ENCODE results near the gene BRD1.

The BRD1 gene

GRCh38 chr22:49827853-49828598 lies at the start of gene BRD1:
TSS of gene BRD1 (minus strand) at chr22:49827873. CDS start at chr22:49824317, 3,556 bp downstream.
- peak; percentile 69 for DNase-seq (ENCODE audit: low read depth)

DNA sequence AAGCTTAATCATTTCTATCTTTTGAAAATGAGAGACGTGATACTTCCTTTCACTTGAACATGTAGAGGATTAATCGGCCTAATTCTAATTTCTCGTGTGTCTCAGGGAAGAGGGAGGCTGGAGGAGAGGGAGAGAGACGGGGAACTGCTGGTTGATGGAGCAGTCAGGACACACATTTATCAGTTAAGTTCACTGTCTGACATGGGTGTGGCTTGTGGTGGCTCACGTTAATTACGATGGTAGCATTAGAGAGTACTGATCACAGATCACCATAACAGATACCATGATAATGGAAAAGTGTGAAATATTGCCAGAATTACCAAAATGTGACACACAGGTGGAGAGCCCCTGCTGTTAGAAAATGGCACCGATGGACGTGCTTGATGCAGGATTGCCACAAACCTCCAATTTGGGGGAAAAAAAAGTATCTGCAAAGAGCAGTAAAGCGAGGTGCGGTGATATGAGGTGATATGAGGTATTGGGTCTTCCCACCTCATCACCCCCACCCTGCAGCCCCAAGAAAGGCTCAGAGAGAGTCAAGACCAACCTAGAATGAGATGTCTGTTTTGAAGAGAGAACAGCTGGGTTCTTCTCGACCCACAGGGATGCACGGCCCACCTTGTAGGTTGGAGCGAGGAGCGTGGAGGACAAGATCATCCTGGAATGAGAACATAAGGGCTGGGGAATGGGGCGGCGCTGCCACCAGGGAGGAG lies 45.7 kb upstream of the BRD1 start:
- no peak for DNase-seq (ENCODE audit: low read depth)

DNA sequence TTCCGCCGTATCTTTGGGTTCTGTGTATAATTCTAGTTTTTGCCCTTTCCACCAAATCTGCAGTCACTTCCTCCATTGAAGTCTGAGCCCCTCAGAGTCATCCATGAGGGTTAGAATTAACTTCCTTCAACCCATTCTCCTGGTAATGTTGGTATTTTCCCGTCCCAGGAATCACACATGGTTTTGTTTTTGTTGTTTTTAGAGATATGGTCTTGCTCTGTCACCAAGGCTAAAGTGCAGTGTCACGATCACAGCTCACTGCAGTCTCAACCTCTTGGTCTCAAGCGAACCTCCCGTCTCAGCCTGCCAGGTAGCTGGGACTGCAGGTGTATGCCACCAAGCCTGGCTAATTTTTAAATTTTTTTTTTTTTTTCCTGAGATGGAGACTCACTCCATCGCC lies 44.7 kb upstream of the BRD1 start:
- DNase-seq (ENCODE audit: low read depth): no peak

- DNase-seq (ENCODE audit: low read depth): no peak
Measured at GRCh38 chr22:49871482-49871881, 43.8 kb upstream of the BRD1 start.

- no peak for DNase-seq (ENCODE audit: low read depth)
Measured at GRCh38 chr22:49869845-49870712, 42.4 kb upstream of the BRD1 start.

GRCh38 chr22:49869086-49869830 lies 41.6 kb upstream of the BRD1 start:
- no peak for DNase-seq (ENCODE audit: low read depth)

DNA sequence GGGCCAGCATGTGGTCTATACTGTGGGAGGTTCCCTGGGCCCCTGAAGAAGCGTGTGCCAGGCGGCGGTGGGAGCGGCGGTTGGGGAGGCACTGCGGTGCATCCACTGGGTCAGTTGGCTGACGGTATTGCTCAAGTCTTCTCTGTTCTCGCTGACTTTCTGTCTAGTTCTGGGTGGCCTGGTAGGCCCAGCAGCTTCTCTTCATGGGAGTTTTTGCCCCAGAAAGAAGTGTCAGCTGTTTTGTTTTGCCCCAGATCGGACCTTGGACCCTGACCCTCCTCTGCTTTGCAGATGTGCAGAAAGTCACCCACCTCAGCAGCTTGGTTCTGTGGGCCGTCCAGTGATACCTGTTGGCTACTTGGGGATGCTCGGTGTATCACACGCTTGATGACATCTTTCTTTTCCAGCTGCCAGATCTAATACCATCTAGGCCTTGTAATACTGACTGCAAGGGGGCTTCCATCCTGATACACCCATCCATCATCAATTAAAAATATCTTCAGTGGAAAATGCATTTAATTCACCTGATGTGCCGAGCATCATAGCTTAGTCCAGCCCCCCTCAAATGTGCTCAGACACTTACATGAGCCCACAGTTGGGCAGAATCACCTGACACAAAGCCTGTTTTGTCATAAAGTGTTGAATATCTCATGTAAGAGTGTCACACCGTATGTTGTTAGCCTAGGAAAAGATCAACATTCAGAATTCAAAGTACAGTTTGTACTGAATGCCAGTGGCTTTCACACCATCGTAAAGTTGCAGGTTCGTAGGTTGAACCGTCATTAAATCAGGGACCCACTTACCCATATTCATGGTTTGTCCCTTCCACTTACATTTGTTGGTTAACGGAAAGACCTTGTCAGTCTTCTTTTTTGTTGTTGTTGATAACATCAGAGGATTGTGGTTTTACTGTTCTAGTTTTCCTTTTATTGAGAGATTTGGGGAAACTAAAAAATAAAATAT lies 39.9 kb upstream of the BRD1 start:
- no peak for DNase-seq (ENCODE audit: low read depth)

DNA sequence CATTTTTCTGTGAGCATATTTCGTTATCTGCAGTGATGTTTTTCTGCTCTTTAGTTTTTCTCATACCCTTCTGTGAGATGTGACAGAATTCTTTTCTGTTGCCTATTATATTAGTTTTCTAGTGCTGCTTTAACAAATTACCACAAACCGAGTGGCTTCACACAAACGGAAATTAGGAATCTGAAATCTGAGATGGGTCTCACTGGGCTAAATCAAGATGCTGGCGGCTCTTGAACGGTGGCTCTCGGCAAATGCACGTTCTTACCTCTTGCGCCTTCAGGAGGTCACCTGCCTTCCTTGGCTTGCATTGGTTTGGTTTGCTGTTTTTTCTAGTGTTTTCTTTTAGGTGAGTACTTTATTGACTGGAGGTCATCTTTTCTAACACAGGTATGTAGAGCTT lies 39.0 kb upstream of the BRD1 start:
- no peak for DNase-seq (ENCODE audit: low read depth)

DNA sequence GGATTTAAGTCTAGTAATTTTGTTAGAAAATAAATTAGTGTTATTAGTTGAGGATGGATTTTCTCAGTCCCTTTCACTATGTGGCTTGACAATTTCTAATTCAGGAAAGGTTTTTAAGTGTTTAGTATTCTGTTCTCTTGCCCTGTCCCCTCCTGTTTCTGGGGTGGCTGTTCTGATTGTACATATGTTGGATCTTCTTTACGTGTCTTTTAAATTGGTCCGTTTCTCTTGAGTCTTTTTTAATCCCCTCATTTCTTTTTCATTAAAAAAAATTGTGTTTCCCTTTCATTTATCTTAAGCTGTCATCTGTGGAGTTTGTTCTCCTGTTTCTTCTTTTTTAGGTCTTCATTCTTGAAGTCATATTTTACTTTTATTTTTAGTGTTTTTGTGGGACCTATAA lies 38.5 kb upstream of the BRD1 start:
- no peak for DNase-seq (ENCODE audit: low read depth)

GRCh38 chr22:49865156-49865555 lies 37.5 kb upstream of the BRD1 start:
- no peak for DNase-seq (ENCODE audit: low read depth)

- no peak for DNase-seq (ENCODE audit: low read depth)
Measured at GRCh38 chr22:49863931-49864330, 36.3 kb upstream of the BRD1 start.

- DNase-seq (ENCODE audit: low read depth): no peak
Measured at GRCh38 chr22:49862496-49862776, 34.8 kb upstream of the BRD1 start.

GRCh38 chr22:49861642-49862495 lies 34.2 kb upstream of the BRD1 start:
- no peak for DNase-seq (ENCODE audit: low read depth)

- no peak for DNase-seq (ENCODE audit: low read depth)
Measured at GRCh38 chr22:49858827-49859226, 31.2 kb upstream of the BRD1 start.

- no peak for DNase-seq (ENCODE audit: low read depth)
Measured at GRCh38 chr22:49856766-49857618, 29.3 kb upstream of the BRD1 start.

DNA sequence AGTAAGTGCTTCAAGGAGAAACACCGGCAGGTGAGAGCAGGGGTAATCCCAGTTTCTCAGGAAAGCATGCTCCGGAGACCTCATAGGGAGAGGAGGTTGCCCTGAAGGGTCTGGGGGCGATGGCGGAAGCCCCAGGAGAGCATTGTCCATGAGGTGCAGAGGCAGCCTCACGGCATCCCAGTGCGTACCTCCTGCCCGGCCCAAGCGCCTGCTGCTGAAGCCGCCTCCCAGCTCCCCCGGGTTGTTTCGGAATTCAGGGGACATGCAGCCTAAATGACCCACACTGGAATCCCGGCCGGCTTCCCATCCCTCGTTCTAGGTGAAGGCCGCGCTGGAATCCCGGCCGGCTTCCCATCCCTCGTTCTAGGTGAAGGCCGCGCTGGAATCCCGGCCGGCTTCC lies 28.7 kb upstream of the BRD1 start:
- DNase-seq (ENCODE audit: low read depth): no peak

- peak; percentile 40 for DNase-seq (ENCODE audit: low read depth)
Measured at GRCh38 chr22:49855251-49855911, 27.7 kb upstream of the BRD1 start.

GRCh38 chr22:49853981-49854831 lies 26.5 kb upstream of the BRD1 start:
- peak; percentile 34 for DNase-seq (ENCODE audit: low read depth)
